Activated naive CD8-positive, alpha-beta T cell (primary cell): Measurements from ENCODE around the gene ARMC8.

ENCODE experiments used
- H3K27ac Mint-ChIP-seq: one replicate; pipeline ENCODE4 v1.8.0; 2021; ENCODE audit warnings: mixed read lengths
- H3K27me3 Mint-ChIP-seq: one replicate; pipeline ENCODE4 v1.8.0; 2021; ENCODE audit warnings: mixed read lengths
- H3K36me3 Mint-ChIP-seq: one replicate; pipeline ENCODE4 v1.8.0; 2021; ENCODE audit warnings: mixed read lengths
- H3K4me1 Mint-ChIP-seq: one replicate; pipeline ENCODE4 v1.8.0; 2021; ENCODE audit warnings: low read depth, mixed read lengths
- H3K4me3 Mint-ChIP-seq: one replicate; pipeline ENCODE4 v1.8.0; 2021; ENCODE audit warnings: mild to moderate bottlenecking, mixed read lengths
- H3K9me3 Mint-ChIP-seq: one replicate; pipeline ENCODE4 v1.8.0; 2021; ENCODE audit warnings: low read depth, mixed read lengths

Gene ARMC8

DNA sequence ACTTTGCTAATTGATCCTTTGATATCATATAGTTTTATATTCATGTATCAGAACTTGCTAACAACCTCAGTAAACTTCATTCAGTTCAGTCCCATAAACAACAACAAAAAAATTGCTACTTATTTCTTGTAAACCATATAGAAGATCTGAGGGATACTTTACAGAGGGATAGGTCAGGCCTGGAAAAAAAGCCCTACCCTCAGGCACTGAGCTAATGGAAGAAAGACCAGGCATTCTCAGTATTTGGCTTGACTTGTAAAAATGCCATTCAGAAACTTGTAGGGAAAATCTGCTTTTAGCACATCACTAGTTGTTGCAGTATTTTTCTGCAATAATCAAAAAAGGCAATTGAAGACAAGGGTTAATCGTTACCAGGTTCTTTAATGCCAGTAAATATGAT is 33.1 kb downstream of the ARMC8 start:
- Mint-ChIP-seq H3K27ac (no peak overlapping the region), H3K4me1 (peaks cover 55% of the 10 kb centered on the region), H3K36me3 (peaks cover 17% of the 10 kb centered on the region), H3K9me3 (no peaks in the 10 kb centered on the region), H3K4me3 (no peak overlapping the region), H3K27me3 (no peaks in the 10 kb centered on the region)

GRCh38 chr3:138220788-138221187 is 33.7 kb downstream of the ARMC8 start:
- Mint-ChIP-seq H3K36me3 (peaks cover 20% of the 10 kb centered on the region), H3K4me3 (no peak overlapping the region), H3K9me3 (no peaks in the 10 kb centered on the region), H3K4me1 (peaks cover 55% of the 10 kb centered on the region), H3K27me3 (no peaks in the 10 kb centered on the region), H3K27ac (no peak overlapping the region)

GRCh38 chr3:138222131-138222941 is 35.2 kb downstream of the ARMC8 start:
- Mint-ChIP-seq H3K4me3 (no peak overlapping the region), H3K9me3 (no peaks in the 10 kb centered on the region), H3K27me3 (no peaks in the 10 kb centered on the region), H3K4me1 (peaks cover 46% of the 10 kb centered on the region), H3K27ac (peak overlapping the region; percentile 50), H3K36me3 (peaks cover 23% of the 10 kb centered on the region)

DNA sequence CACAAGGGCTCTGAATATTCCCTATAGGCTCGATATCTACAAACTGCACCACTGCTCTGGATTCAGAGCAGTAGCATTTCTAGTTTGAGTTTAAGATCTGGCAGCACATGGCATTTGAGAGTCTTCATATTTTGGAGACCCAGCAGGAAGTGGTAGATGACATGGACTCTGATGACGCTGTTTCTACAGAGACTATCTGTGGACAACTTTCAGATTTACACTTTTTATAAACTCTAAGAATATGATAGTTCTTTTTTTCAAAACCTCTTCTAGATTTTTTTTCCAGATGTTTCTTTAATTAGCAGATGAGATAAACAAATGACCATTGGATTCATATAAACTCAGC is 35.8 kb downstream of the ARMC8 start:
- no peaks in the 10 kb centered on the region for H3K9me3 Mint-ChIP-seq
- peak overlapping the region; percentile 50 for H3K27ac Mint-ChIP-seq
- H3K4me3 Mint-ChIP-seq: no peak overlapping the region
- H3K4me1 Mint-ChIP-seq: peaks cover 43% of the 10 kb centered on the region
- H3K27me3 Mint-ChIP-seq: no peaks in the 10 kb centered on the region
- peaks cover 23% of the 10 kb centered on the region for H3K36me3 Mint-ChIP-seq

- Mint-ChIP-seq H3K27me3 (no peaks in the 10 kb centered on the region), H3K36me3 (peaks cover 23% of the 10 kb centered on the region), H3K4me3 (no peak overlapping the region), H3K27ac (no peak overlapping the region), H3K4me1 (peaks cover 9% of the 10 kb centered on the region), H3K9me3 (no peaks in the 10 kb centered on the region)
These were observed 40.5 kb downstream of the ARMC8 start for GRCh38 chr3:138227650-138228049.

DNA sequence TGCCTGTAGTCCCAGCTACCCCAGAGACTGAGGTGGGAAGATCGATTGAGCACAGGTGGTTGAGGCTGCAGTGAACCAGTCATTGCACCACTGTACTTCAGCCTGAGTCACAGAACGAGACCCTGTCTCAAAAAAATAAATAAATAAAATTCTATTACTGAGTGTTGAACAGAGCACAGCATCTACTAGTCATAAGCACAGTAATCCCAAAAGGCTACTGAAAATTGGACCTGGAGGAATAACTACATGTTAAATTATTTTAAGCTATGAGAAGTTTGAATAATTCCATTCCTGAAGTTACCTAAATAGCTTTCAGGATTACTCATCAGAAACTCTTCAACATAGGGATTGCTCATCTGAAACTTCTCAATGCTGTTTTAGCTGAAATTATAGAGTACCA is 43.4 kb downstream of the ARMC8 start:
- H3K4me1 Mint-ChIP-seq: peaks cover 8% of the 10 kb centered on the region
- no peak overlapping the region for H3K4me3 Mint-ChIP-seq
- no peaks in the 10 kb centered on the region for H3K27me3 Mint-ChIP-seq
- no peak overlapping the region for H3K27ac Mint-ChIP-seq
- H3K36me3 Mint-ChIP-seq: peaks cover 18% of the 10 kb centered on the region
- no peaks in the 10 kb centered on the region for H3K9me3 Mint-ChIP-seq

DNA sequence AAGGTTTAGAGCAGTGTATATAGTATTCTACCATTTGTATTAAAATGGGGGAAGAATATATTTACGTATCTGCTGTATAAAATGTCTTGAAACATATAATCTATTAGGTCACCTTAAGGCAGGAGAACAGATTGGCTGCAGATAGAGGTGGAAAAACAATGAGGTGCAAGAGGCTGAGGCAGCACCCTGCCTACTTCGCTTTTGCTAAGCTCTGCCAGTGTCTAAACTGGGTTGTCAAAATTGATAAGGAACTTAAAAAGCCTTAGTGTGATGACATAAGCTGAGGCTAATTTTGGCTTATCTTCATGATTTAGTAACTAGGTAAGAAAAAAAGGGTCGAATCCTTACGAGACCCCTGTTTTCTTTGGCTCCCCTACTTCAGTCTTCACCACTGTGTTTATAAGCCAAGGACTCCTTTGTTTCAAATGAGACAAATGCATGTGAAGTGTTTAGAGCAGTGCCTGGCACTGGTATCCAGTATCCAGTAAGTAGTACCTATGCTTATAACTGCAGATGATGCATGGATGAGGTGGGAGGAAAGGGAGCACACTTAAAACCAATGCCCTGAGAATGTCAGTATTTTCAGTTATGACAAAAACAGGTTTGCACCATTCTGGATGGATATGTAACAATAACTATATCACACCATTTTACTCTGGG is 45.7 kb downstream of the ARMC8 start:
- peaks cover 14% of the 10 kb centered on the region for H3K36me3 Mint-ChIP-seq
- no peak overlapping the region for H3K4me3 Mint-ChIP-seq
- H3K9me3 Mint-ChIP-seq: no peaks in the 10 kb centered on the region
- H3K4me1 Mint-ChIP-seq: peaks cover 8% of the 10 kb centered on the region
- H3K27ac Mint-ChIP-seq: no peak overlapping the region
- H3K27me3 Mint-ChIP-seq: no peaks in the 10 kb centered on the region

DNA sequence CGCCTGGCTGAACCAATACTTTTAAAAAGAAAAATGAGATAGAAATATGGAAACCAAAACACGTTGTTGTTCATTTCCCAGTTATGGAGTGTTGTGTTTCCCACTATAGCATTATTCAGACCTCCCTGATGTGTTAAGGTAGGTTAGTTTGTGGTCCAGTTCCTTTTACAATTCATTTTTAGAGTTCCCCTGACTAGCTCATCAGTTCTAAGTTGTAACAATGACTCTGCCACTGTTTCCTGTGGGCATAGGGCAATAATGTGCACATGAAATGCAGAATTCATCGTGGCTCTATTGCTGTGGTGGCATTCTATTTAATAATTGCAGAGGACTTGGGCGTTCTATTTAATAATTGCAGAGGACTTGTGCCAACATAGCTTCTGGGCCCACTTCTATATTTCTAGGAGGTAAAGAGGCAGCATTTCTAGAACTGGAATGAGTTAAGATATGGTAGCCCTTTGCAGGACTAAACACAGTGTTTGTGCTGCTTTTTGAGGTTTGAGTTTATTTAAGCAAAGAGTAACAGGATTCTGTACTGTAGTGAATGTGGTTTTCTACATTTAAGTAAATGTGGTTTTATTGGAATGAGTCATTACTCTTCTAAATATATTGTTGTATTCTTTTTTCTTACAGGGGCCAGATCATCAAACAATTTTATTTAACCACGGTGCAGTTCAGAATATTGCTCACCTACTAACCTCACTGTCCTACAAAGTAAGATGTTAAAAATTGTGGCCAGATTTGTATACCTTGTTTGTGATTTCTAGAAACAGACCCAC is 47.5 kb downstream of the ARMC8 start:
- Mint-ChIP-seq H3K27me3 (no peaks in the 10 kb centered on the region), H3K27ac (no peak overlapping the region), H3K4me3 (no peak overlapping the region), H3K9me3 (no peaks in the 10 kb centered on the region), H3K36me3 (peaks cover 14% of the 10 kb centered on the region), H3K4me1 (peaks cover 8% of the 10 kb centered on the region)

- H3K27me3 Mint-ChIP-seq: no peaks in the 10 kb centered on the region
- H3K4me3 Mint-ChIP-seq: no peak overlapping the region
- no peak overlapping the region for H3K27ac Mint-ChIP-seq
- peaks cover 7% of the 10 kb centered on the region for H3K4me1 Mint-ChIP-seq
- no peaks in the 10 kb centered on the region for H3K9me3 Mint-ChIP-seq
- H3K36me3 Mint-ChIP-seq: peaks cover 14% of the 10 kb centered on the region
These were observed 51.6 kb downstream of the ARMC8 start for GRCh38 chr3:138238711-138239110.

DNA sequence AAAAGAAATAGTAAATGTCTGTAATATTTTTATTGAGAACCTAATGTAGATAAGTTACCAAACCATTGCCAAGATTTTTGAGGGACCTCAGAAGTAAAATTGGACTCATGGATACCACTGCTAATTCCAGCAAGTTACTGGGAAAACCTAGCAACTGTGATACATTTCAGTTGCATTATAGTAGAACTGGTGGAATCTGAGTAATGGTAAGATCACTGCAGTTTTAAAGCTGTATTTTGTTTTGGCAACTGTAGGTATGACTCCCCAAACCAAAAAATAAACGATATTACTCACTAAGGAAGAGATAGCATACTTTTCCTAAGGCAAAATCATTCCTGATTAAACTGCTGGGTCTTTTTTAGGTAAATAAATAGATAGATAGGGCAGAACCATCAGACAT is 54.0 kb downstream of the ARMC8 start:
- H3K36me3 Mint-ChIP-seq: peaks cover 21% of the 10 kb centered on the region

DNA sequence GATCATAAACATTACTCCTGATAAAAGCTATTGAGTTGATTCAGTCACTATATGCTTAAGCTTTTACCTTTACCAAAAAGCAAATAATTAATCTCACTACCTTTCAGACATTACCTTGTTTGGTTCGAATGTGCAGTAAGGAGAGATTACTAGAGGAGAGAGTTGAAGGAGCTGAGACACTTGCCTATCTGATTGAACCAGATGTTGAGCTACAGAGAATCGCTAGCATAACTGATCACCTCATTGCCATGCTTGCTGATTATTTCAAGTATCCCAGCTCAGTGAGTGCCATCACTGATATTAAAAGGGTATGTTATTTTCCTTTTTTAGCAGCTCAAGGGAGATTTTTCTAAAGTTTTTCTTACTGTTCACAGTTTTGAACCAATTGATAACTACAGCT is 54.6 kb downstream of the ARMC8 start:
- H3K36me3 Mint-ChIP-seq: peaks cover 20% of the 10 kb centered on the region
- H3K9me3 Mint-ChIP-seq: no peaks in the 10 kb centered on the region
- H3K27ac Mint-ChIP-seq: no peak overlapping the region

More for the DNA sequence above, 54.0 kb downstream of the ARMC8 start:
- Mint-ChIP-seq H3K4me3 (no peak overlapping the region), H3K27me3 (no peaks in the 10 kb centered on the region), H3K4me1 (no peaks in the 10 kb centered on the region), H3K27ac (no peak overlapping the region), H3K9me3 (no peaks in the 10 kb centered on the region)

DNA sequence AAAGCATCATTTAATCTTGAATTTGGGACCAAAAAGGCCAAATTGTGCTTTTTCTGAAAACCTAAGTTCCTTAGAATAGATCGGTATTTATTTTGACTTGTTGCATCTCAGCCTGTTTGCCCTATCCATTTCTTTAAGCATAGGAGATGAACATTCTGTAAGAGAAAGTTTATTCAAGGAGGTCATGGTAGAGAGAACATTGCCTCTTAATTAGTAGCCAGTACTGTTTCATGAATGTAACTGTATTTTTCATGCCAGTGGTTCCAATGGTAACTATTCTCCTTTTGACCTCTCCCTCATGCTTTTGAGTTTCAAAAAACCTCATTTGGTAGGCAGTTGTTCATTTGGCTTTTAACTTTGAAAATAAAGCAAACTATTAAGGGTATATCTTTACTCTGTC is 55.4 kb downstream of the ARMC8 start:
- Mint-ChIP-seq H3K4me1 (no peaks in the 10 kb centered on the region), H3K36me3 (peaks cover 25% of the 10 kb centered on the region), H3K27me3 (no peaks in the 10 kb centered on the region), H3K4me3 (no peak overlapping the region), H3K27ac (no peak overlapping the region), H3K9me3 (no peaks in the 10 kb centered on the region)

More for the DNA sequence above, 54.6 kb downstream of the ARMC8 start:
- no peak overlapping the region for H3K4me3 Mint-ChIP-seq
- no peaks in the 10 kb centered on the region for H3K27me3 Mint-ChIP-seq
- H3K4me1 Mint-ChIP-seq: no peaks in the 10 kb centered on the region

- no peaks in the 10 kb centered on the region for H3K9me3 Mint-ChIP-seq
- H3K36me3 Mint-ChIP-seq: peaks cover 30% of the 10 kb centered on the region
- H3K27ac Mint-ChIP-seq: no peak overlapping the region
- no peak overlapping the region for H3K4me3 Mint-ChIP-seq
- no peaks in the 10 kb centered on the region for H3K4me1 Mint-ChIP-seq
- H3K27me3 Mint-ChIP-seq: no peaks in the 10 kb centered on the region
These were observed 57.9 kb downstream of the ARMC8 start for GRCh38 chr3:138245026-138245425.

DNA sequence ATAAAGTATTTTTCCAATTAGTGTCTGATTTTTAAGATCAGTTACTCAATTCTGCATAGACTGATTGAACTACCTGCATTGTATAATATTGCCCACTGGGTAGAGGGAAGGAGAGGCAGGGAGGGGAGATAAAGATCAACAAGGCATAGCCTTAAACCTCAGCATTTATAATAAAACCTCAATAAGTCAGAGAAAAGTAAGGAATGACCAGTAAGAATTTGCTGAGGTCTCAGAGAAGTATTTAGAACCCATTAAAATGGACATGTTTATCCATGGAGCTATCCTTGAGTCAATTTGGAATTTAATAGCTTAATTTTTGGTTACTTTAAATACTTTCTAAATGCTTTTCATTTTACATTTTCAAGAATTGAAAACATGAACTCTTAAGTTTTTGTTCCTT is 62.5 kb downstream of the ARMC8 start:
- Mint-ChIP-seq H3K27me3 (no peaks in the 10 kb centered on the region), H3K4me1 (no peaks in the 10 kb centered on the region), H3K27ac (no peak overlapping the region), H3K36me3 (peaks cover 22% of the 10 kb centered on the region), H3K4me3 (no peak overlapping the region), H3K9me3 (no peaks in the 10 kb centered on the region)

GRCh38 chr3:138253609-138254008 is 66.5 kb downstream of the ARMC8 start:
- H3K27ac Mint-ChIP-seq: no peak overlapping the region
- no peaks in the 10 kb centered on the region for H3K4me1 Mint-ChIP-seq
- H3K4me3 Mint-ChIP-seq: no peak overlapping the region
- H3K36me3 Mint-ChIP-seq: peaks cover 9% of the 10 kb centered on the region
- no peaks in the 10 kb centered on the region for H3K9me3 Mint-ChIP-seq
- H3K27me3 Mint-ChIP-seq: no peaks in the 10 kb centered on the region
